VCaP (cell line): ENCODE measurements around the gene MAP2K1.

ENCODE experiments used
- H3K27ac ChIP-seq: fragments of 450-650 bp; 2 replicates; pipeline ENCODE4 v1.5.1; 2017
- TF ChIP-seq, protein P1 (sequence below): fragments of 450-650 bp; conservative IDR thresholded peaks from 2 replicates; pipeline ENCODE4 v1.5.1; 2017; ENCODE audit warnings: mild to moderate bottlenecking, moderate library complexity

MAP2K1 gene

DNA sequence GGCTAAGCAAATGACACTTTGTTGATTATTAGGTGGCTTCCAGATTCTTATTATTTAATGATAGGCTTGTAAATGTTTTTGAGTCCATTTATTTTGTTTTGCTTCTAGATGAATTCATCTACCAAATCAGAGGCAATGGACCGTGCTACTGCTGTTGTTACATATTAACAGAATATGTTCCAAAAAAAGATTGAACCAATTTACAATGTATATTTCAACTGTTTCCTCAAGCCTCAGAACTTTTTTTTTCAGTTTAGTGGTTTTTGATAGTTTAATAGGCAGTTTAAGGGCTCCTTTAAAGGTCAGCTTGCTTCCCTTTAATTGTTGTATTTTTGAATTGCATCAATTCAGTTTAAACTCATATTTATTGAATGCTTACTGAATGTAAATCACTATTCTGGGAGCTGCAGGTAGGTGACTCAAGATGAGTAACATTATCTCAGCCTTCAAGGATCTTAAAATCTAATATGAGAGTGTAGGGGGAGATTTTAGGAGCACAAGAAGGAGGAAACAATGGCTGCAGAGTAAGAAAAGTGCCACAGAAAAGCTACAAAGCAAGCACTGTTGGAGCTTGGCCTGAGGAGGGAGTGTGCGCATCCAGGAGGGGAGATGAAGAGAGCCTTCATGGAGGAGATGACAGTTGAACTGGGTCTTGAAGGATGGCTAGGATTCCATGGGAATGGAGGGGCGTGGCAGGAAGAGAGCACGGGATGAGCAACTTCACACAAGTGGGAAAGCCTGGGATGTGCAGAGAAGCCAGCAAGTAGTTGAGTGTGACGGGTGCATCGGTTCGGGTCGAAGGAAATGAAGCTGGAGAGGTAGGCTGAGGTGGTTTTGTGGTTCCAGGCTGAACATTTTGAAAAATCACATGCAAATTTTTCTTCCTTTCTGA lies 14.7 kb downstream of the MAP2K1 start:
- H3K27ac ChIP-seq, result peak overlapping the region; percentile 54
- TF ChIP-seq, protein P1, sequence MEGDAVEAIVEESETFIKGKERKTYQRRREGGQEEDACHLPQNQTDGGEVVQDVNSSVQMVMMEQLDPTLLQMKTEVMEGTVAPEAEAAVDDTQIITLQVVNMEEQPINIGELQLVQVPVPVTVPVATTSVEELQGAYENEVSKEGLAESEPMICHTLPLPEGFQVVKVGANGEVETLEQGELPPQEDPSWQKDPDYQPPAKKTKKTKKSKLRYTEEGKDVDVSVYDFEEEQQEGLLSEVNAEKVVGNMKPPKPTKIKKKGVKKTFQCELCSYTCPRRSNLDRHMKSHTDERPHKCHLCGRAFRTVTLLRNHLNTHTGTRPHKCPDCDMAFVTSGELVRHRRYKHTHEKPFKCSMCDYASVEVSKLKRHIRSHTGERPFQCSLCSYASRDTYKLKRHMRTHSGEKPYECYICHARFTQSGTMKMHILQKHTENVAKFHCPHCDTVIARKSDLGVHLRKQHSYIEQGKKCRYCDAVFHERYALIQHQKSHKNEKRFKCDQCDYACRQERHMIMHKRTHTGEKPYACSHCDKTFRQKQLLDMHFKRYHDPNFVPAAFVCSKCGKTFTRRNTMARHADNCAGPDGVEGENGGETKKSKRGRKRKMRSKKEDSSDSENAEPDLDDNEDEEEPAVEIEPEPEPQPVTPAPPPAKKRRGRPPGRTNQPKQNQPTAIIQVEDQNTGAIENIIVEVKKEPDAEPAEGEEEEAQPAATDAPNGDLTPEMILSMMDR, result no peak

DNA sequence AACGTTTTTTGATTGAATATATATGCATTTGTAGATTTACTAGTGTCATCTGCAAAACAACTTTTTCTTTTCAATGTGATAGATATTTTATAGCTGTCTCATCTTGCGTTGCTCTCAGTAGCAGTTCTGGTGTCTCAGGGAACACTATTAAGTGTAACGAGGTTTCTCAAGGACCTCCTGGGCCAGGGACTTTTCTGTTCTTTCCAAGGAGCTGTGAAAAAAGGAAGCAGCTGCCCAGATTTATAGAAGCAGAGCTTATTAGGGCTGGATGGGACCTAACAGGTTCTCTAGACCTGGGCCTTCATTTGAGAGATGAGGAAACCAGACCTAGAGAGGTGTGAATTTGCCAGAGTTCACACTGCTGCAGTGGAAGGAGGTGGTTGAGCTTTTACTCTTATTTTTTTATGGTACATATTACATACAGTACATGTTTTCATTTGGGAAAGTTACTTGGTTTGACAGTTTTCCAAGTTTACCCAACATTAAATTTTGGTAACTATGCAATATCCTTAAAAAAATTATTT lies 16.1 kb downstream of the MAP2K1 start:
- TF ChIP-seq, protein P1, result no peak
- H3K27ac ChIP-seq, result no peak overlapping the region

DNA sequence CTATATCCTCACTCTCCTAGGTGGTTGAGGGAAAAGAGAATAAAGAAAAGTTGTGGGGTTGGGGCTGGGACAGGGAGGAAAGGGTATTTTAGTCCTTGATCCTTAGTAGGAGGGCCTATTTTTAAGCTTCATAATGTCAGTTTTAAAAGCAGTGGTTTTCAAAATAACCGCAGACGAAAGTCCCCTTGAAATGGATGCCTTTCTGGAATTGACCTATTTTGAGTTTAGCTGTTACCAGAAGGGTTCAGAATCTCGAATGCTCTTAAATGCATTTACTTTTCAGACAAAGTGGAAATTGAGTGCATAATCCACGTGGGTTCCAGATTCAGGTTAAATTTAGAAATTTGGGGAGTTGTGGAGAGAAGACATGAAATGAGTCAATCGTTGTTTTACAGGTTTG lies 16.6 kb downstream of the MAP2K1 start:
- H3K27ac ChIP-seq, result no peak overlapping the region
- TF ChIP-seq, protein P1, result no peak

DNA sequence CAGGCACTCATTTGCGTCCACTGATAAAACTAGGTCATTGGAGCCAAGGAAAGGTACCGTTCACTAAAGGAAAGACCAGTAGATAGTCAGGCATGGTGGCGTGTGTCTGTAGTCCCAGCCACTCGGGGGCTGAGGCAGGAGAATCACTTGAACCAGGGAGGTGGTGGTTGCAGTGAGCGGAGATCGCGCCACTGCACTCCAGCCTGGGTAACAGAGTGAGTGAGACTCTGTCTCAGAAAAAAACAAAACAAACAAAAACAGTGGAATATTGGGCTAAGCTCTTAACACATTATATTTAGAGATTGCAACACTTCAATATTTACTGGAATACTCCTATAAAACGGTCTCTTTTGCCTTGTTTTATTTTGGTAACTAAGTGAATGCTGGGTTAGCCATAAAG lies 17.4 kb downstream of the MAP2K1 start:
- TF ChIP-seq, protein P1, result no peak

DNA sequence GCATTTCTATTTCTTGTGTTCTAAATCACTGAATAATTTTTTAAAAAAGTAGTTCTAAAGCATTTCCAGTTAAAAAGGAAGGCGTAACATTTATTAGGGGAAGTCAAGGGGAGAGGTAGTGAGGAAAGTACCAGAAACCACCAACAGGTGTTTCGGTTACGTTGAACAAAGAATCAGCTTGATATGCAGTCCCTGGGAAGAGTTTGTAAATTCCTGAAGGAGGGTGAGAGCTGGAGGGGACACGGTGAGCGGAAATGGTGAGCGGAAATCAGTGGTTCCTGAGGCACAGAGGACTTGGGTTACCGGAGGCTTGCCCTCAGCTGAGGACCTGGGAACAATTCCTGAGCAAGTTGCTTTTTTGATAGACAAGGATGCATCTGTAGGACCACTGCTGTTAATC lies 17.8 kb downstream of the MAP2K1 start:
- TF ChIP-seq, protein P1, result no peak
- no peak overlapping the region for H3K27ac ChIP-seq

More for the DNA sequence above, 17.4 kb downstream of the MAP2K1 start:
- H3K27ac ChIP-seq, result no peak overlapping the region

DNA sequence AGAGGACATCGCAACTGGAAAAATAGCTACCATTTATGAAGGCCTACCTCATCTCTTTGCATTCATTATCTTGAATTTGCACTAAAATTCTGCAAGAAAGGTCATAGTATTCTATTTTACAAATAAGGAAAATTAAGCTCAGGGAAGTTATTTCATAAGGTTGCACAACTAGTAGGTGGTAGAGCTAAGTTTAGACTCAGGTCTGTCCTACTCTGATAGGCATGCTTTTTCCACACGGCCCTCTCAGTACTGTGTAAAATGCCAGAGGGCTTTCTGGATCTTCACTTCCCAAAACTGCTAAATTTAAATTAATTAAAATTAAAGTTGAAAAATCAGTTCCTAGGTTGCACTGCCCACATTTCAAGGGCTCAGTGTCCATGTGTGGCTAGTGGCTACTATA lies 18.3 kb downstream of the MAP2K1 start:
- TF ChIP-seq, protein P1, result no peak
- H3K27ac ChIP-seq, result no peak overlapping the region

DNA sequence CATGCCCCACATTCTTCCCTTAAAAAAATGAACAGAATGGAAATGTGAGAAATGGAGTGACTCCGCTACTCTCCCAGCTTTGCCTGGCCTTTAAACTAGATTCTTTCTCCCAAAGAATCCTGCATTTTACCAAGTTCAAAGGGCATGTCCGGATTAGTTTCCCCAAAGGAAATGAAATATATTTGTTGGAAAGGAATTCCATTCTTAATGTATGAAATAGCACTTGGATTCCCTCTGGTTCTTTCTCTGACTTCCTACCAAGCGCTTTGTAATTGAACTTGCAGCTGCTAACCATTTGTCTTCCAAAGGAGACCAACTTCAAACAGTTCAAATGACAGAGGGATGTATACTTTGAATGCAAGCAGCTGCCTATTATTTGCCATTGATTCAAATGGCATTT lies 18.9 kb downstream of the MAP2K1 start:
- H3K27ac ChIP-seq, result no peak overlapping the region
- TF ChIP-seq, protein P1, result no peak
